Measurements from ENCODE around the gene TXK. TPM values are rescaled to one million over a fixed set of nuclear protein-coding genes. Genes with fewer than 3 reads are reported as not detected.

TXK gene
- total and polyA plus RNA-seq, 2 of the 13 experiments (the other 11 are each of a cell fraction or from before 2014, with no cell fraction given), result not detected

- TF ChIP-seq ARID5B (CRISPR knock-in tag; IDR thresholded peaks at IDR 0.05), result no peak
- no peak for TF ChIP-seq ELF4 (CRISPR knock-in tag; IDR thresholded peaks at IDR 0.05; ENCODE audit: borderline replicate concordance)
- no peak for TF ChIP-seq FOXM1 (CRISPR knock-in tag; IDR thresholded peaks at IDR 0.05)
- no peak for TF ChIP-seq ZNF543 (CRISPR knock-in tag; IDR thresholded peaks at IDR 0.05)
- TF ChIP-seq NBN (conservative IDR thresholded peaks at IDR 0.05), result no peak
- TF ChIP-seq CSRNP1 (CRISPR knock-in tag; IDR thresholded peaks at IDR 0.05), result no peak
These were observed at the start of gene TXK (continued) for GRCh38 chr4:48134081-48134480.

- no TSS peak for BruUV-seq (replicated peaks)
- in situ Hi-C loops (cut with HindIII; ENCODE audit: extremely low pct_ligation_motif_present, low pct_unique_long_range_greater_than_20kb), result no loop called here
- Histone ChIP-seq H2AFZ (ENCODE audit: low read length) (no peak overlapping the region), H3K4me1 (ENCODE audit: insufficient read depth, low read length) (no peaks in the 10 kb centered on the region), H3K27me3 (ENCODE audit: control insufficient read depth in 1 of 2, insufficient read depth in 2 of 2, low read length in 2 of 2) (no peaks in the 10 kb centered on the region), H3K4me3 (replicated peaks in 1 of 3; ENCODE audit: insufficient read depth in 1 of 3, low read depth in 2 of 3, low read length in 3 of 3) (no peak overlapping the region), H3K36me3 (replicated peaks in 1 of 2; ENCODE audit: control insufficient read depth in 1 of 2, insufficient read depth in 2 of 2, low read length in 2 of 2) (no peaks in the 10 kb centered on the region), H4K20me1 (ENCODE audit: insufficient read depth, low read length) (no peaks in the 10 kb centered on the region), H3K9ac (ENCODE audit: insufficient read depth, low read depth, low read length) (no peak overlapping the region), H3K79me2 (ENCODE audit: insufficient read depth, low read length) (no peaks in the 10 kb centered on the region), H3K4me2 (ENCODE audit: low read depth, low read length) (no peak overlapping the region), H3K9me3 (ENCODE audit: low read length) (no peaks in the 10 kb centered on the region), H3K27ac (ENCODE audit: extremely low read length, insufficient read depth, low read length) (no peak overlapping the region)
- POLR2A ChIA-PET, result no interaction called here
- ATAC-seq (no peak), DNase-seq (ENCODE audit: low spot score) (no peak), FAIRE-seq (no peak)
- CTCF ChIA-PET (ENCODE audit: low intra/inter-chr PET ratio, low total read pairs), result no interaction called here
- intact Hi-C loops (cut with micrococcal nuclease; ENCODE audit: unreplicated experiment), result no loop called here
- no peak for TF ChIP-seq SIX4 (CRISPR knock-in tag; IDR thresholded peaks at IDR 0.05)
- no peak for TF ChIP-seq THAP8 (CRISPR knock-in tag; IDR thresholded peaks at IDR 0.05; ENCODE audit: borderline replicate concordance)
- no peak for TF ChIP-seq ZNF234 (CRISPR knock-in tag; conservative IDR thresholded peaks at IDR 0.05)
- no peak for TF ChIP-seq ZNF318 (CRISPR knock-in tag; IDR thresholded peaks at IDR 0.05)
These were observed 46.2 kb upstream of the TXK start for GRCh38 chr4:48180234-48180633.

Data from HepG2 (cell line).